ENCODE results near the gene LGMN. TPM values are rescaled to one million over a fixed set of nuclear protein-coding genes. Genes with fewer than 3 reads are reported as not detected.

The LGMN gene
- polyA plus RNA-seq, 1 of the 3 experiments (the other 2 are of a cell fraction) = 76.3 TPM

- Histone ChIP-seq H3K4me1 (ENCODE audit: control insufficient read depth in 1 of 2, insufficient read depth in 2 of 2, low read depth in 1 of 2, low read length in 1 of 2) (0 out of 4 replicates have a peak, but pooled peaks cover 0 to 8% of the 10 kb centered on the region in 2 experiments), H3K36me3 (replicated peaks in 1 of 2; ENCODE audit: control insufficient read depth in 1 of 2, insufficient read depth in 2 of 2, low read length in 1 of 2) (peaks cover 0 to 4% of the 10 kb centered on the region in 2 experiments), H2AFZ (ENCODE audit: low read depth) (no peak overlapping the region), H3K9me2 (no peaks in the 10 kb centered on the region), H3K27me3 (ENCODE audit: insufficient read depth) (no peaks in the 10 kb centered on the region), H3K79me2 (ENCODE audit: insufficient read depth) (no peaks in the 10 kb centered on the region), H3K27ac (ENCODE audit: low read depth in 2 of 2, low read length in 1 of 2) (no peak overlapping the region), H3K4me2 (no peak overlapping the region), H3K4me3 (ENCODE audit: low read depth in 2 of 2, low read length in 1 of 2) (no peak overlapping the region), H3K9ac (no peak overlapping the region), H3F3A (replicated peaks; ENCODE audit: insufficient read depth) (peaks cover 5% of the 10 kb centered on the region), H4K20me1 (ENCODE audit: insufficient read depth) (no peaks in the 10 kb centered on the region), H3K9me3 (no peaks in the 10 kb centered on the region)
- WGBS (ENCODE audit: low lambda C conversion rate) = 95% methylated on average over 10 of the region's 11 CpGs
- POLR2A ChIA-PET = no interaction called here
- no peak for DNase-seq
- TF ChIP-seq ZBTB33 (IDR thresholded peaks at IDR 0.05; ENCODE audit: borderline replicate concordance, low read depth) = no peak
- no peak for TF ChIP-seq YY1 (IDR thresholded peaks at IDR 0.05; ENCODE audit: low read depth)
- TF ChIP-seq SIN3A (IDR thresholded peaks at IDR 0.05; ENCODE audit: borderline replicate concordance, low read depth, low read length) = no peak
- no peak for TF ChIP-seq MXI1 (IDR thresholded peaks at IDR 0.05; ENCODE audit: low read depth, low read length)
- TF ChIP-seq ELF1 (IDR thresholded peaks at IDR 0.05) = no peak
- TF ChIP-seq TAF1 (IDR thresholded peaks at IDR 0.05; ENCODE audit: borderline replicate concordance, low read depth, low read length) = no peak
- TF ChIP-seq MEF2A (IDR thresholded peaks at IDR 0.05; ENCODE audit: borderline replicate concordance, low read depth) = no peak
- TF ChIP-seq, protein P1, sequence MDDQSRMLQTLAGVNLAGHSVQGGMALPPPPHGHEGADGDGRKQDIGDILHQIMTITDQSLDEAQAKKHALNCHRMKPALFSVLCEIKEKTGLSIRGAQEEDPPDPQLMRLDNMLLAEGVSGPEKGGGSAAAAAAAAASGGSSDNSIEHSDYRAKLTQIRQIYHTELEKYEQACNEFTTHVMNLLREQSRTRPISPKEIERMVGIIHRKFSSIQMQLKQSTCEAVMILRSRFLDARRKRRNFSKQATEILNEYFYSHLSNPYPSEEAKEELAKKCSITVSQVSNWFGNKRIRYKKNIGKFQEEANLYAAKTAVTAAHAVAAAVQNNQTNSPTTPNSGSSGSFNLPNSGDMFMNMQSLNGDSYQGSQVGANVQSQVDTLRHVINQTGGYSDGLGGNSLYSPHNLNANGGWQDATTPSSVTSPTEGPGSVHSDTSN (IDR thresholded peaks at IDR 0.05) = no peak
- TF ChIP-seq, protein P2, sequence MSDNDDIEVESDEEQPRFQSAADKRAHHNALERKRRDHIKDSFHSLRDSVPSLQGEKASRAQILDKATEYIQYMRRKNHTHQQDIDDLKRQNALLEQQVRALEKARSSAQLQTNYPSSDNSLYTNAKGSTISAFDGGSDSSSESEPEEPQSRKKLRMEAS (IDR thresholded peaks at IDR 0.05; ENCODE audit: low read depth) = no peak
- TF ChIP-seq NRF1 (IDR thresholded peaks at IDR 0.05; ENCODE audit: low read depth, low read length) = no peak
- TF ChIP-seq RCOR1 (IDR thresholded peaks at IDR 0.05; ENCODE audit: low read length) = no peak
- TF ChIP-seq TEAD4 (IDR thresholded peaks at IDR 0.05; ENCODE audit: borderline replicate concordance, insufficient read depth) = no peak
- no peak for TF ChIP-seq RAD21 (IDR thresholded peaks at IDR 0.05; ENCODE audit: low read length)
- TF ChIP-seq RFX5 (IDR thresholded peaks at IDR 0.05; ENCODE audit: low read length) = no peak
- CTCF ChIA-PET = no interaction called here
These were observed 43.6 kb downstream of the LGMN start for GRCh38 chr14:92704821-92705220.

DNA sequence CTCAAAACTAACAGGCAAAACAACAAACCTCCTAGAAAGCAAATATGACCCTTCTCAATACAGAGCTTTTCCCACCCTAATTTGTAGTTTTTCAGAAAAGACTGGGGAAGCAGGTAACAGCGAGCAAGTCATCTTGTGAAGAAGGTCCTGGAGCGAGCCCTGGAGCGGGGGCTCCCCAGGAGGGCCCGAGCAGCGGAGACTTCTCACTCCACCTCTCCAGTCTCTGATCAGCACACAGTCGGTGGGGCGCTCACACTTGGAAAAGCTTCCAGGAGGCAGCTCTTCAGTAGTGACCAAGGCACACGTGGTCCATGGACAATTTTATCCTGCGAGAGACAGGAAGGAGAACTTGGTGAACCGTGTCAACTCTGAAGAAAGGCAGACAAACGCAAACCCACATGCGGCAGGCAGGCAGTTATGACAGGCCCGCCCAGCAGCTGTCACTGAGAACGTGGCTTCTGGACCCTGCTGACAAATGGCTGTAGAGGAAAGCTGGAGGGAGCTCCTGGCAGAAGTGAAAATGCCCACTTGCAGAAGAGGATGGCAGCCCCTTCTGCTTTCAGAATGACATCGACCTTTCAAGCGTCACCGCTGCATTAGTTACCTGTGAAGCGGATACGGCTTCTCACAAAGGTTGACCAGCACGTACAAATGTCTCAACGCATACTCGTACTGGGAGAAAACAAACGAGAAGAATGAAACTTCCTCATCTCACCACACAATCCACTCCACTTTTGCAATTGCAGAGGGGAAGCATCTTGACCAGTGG is 44.2 kb downstream of the LGMN start:
- Histone ChIP-seq H3K9me3 (no peaks in the 10 kb centered on the region), H3K9ac (no peak overlapping the region), H2AFZ (ENCODE audit: low read depth) (no peak overlapping the region), H3K9me2 (no peaks in the 10 kb centered on the region), H3K36me3 (replicated peaks in 1 of 2; ENCODE audit: control insufficient read depth in 1 of 2, insufficient read depth in 2 of 2, low read length in 1 of 2) (peaks cover 0 to 4% of the 10 kb centered on the region in 2 experiments), H3K4me2 (no peak overlapping the region), H3F3A (replicated peaks; ENCODE audit: insufficient read depth) (peaks cover 1% of the 10 kb centered on the region), H3K27ac (ENCODE audit: low read depth in 2 of 2, low read length in 1 of 2) (no peak overlapping the region), H3K27me3 (ENCODE audit: insufficient read depth) (no peaks in the 10 kb centered on the region), H3K79me2 (ENCODE audit: insufficient read depth) (no peaks in the 10 kb centered on the region), H4K20me1 (ENCODE audit: insufficient read depth) (no peaks in the 10 kb centered on the region), H3K4me1 (ENCODE audit: control insufficient read depth in 1 of 2, insufficient read depth in 2 of 2, low read depth in 1 of 2, low read length in 1 of 2) (0 out of 4 replicates have a peak, but pooled peaks cover 0 to 5% of the 10 kb centered on the region in 2 experiments), H3K4me3 (ENCODE audit: low read depth in 2 of 2, low read length in 1 of 2) (no peak overlapping the region)
- 87% methylated on average over 23 of the region's 23 CpGs for WGBS (ENCODE audit: low lambda C conversion rate)
- DNase-seq = no peak
- CTCF ChIA-PET = interaction anchor here (1.1 to 1.4 kb wide), 2 partner anchors 10 to 18 kb away, joined by 4 to 6 read pairs; no protein-coding TSS in a partner anchor
- POLR2A ChIA-PET = no interaction called here
- TF ChIP-seq ELF1 (IDR thresholded peaks at IDR 0.05) = no peak
- no peak for TF ChIP-seq TAF1 (IDR thresholded peaks at IDR 0.05; ENCODE audit: borderline replicate concordance, low read depth, low read length)
- TF ChIP-seq, protein P2 (IDR thresholded peaks at IDR 0.05; ENCODE audit: low read depth) = no peak
- no peak for TF ChIP-seq GABPA (IDR thresholded peaks at IDR 0.05; ENCODE audit: low read depth)
- TF ChIP-seq RAD21 (IDR thresholded peaks at IDR 0.05; ENCODE audit: low read length) = no peak
- no peak for TF ChIP-seq RFX5 (IDR thresholded peaks at IDR 0.05; ENCODE audit: low read length)
- TF ChIP-seq, protein P3, sequence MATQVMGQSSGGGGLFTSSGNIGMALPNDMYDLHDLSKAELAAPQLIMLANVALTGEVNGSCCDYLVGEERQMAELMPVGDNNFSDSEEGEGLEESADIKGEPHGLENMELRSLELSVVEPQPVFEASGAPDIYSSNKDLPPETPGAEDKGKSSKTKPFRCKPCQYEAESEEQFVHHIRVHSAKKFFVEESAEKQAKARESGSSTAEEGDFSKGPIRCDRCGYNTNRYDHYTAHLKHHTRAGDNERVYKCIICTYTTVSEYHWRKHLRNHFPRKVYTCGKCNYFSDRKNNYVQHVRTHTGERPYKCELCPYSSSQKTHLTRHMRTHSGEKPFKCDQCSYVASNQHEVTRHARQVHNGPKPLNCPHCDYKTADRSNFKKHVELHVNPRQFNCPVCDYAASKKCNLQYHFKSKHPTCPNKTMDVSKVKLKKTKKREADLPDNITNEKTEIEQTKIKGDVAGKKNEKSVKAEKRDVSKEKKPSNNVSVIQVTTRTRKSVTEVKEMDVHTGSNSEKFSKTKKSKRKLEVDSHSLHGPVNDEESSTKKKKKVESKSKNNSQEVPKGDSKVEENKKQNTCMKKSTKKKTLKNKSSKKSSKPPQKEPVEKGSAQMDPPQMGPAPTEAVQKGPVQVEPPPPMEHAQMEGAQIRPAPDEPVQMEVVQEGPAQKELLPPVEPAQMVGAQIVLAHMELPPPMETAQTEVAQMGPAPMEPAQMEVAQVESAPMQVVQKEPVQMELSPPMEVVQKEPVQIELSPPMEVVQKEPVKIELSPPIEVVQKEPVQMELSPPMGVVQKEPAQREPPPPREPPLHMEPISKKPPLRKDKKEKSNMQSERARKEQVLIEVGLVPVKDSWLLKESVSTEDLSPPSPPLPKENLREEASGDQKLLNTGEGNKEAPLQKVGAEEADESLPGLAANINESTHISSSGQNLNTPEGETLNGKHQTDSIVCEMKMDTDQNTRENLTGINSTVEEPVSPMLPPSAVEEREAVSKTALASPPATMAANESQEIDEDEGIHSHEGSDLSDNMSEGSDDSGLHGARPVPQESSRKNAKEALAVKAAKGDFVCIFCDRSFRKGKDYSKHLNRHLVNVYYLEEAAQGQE (IDR thresholded peaks at IDR 0.05; ENCODE audit: low read depth, low read length) = no peak
- TF ChIP-seq, protein P4, sequence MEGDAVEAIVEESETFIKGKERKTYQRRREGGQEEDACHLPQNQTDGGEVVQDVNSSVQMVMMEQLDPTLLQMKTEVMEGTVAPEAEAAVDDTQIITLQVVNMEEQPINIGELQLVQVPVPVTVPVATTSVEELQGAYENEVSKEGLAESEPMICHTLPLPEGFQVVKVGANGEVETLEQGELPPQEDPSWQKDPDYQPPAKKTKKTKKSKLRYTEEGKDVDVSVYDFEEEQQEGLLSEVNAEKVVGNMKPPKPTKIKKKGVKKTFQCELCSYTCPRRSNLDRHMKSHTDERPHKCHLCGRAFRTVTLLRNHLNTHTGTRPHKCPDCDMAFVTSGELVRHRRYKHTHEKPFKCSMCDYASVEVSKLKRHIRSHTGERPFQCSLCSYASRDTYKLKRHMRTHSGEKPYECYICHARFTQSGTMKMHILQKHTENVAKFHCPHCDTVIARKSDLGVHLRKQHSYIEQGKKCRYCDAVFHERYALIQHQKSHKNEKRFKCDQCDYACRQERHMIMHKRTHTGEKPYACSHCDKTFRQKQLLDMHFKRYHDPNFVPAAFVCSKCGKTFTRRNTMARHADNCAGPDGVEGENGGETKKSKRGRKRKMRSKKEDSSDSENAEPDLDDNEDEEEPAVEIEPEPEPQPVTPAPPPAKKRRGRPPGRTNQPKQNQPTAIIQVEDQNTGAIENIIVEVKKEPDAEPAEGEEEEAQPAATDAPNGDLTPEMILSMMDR (IDR thresholded peaks at IDR 0.05) = no peak
